ENCODE data around the gene FREM2.

DNA sequence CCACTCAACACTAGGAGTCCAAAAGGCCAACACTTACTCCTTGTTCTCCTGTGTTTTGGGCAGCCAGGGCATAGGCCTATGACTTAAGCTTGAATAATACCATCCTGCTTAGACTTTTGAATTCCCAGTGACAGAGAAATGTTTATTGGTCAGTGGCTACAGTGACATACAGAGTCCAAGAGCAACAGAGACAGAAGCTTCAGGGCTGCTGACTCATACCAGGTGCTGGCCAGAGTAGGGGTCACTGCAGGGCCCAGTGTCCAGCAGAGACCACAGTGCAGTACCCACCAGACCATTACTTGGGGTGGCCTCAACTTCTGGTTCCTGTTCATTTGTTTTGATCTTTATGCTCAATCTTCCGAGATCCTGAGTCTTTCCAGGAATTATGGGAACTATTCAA, 6.0 kb upstream of the FREM2 start:
- TF ChIP-seq, protein P1, sequence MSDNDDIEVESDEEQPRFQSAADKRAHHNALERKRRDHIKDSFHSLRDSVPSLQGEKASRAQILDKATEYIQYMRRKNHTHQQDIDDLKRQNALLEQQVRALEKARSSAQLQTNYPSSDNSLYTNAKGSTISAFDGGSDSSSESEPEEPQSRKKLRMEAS (IDR thresholded peaks at IDR 0.05), result no peak
- TF ChIP-seq EP300 (IDR thresholded peaks at IDR 0.05; ENCODE audit: borderline replicate concordance), result no peak
- TF ChIP-seq RAD21 (IDR thresholded peaks at IDR 0.05; ENCODE audit: low read depth), result no peak
- TF ChIP-seq NFIC (IDR thresholded peaks at IDR 0.05), result no peak
- no peak for TF ChIP-seq CREB1 (IDR thresholded peaks at IDR 0.05; ENCODE audit: low read depth)

Data from Ishikawa (cell line).